HCT116 (cell line): ENCODE measurements around the gene CLRN1. TPM values are rescaled to one million over a fixed set of nuclear protein-coding genes. Genes with fewer than 3 reads are reported as not detected.

Experiments used
- ATAC-seq: fragments of 200-7000 bp; cut with Tn5 transposase; 2 replicates; pipeline ENCODE4 v1.9.1; 2020; ENCODE audit warnings: mild to moderate bottlenecking, moderate library complexity
- BruUV-seq: library from RNA; stranded (reverse); fragments of 400-500 nt; replicated peaks from 2 replicates; lab custom pipeline; 2021; lab: Mats Ljungman, UMichigan
- CTCF ChIA-PET: fragments of 300-600 bp; sonication (Branson Sonifier 250); formaldehyde crosslinking; loops from one replicate; lab custom pipeline; 2021; ENCODE audit warnings: antibody characterized with exemption; lab: Charles Lee
- POLR2A ChIA-PET: fragments of 300-600, 350-600 bp; sonication (Branson Sonifier 250); formaldehyde crosslinking; loops from one replicate; lab custom pipeline; 2021; ENCODE audit warnings: antibody characterized with exemption; lab: Charles Lee
- RAD21 ChIA-PET, 2 experiments: fragments of 300-600 bp; sonication (Branson Sonifier 250); formaldehyde crosslinking; loops; one replicate each; lab custom pipeline; 2023; ENCODE audit warnings: low total read pairs in 2 of 2; ENCODE audit not compliant: uncharacterized antibody in 2 of 2, unreplicated experiment in 2 of 2, low non-redundant PET in 1 of 2; lab: Charles Lee
- DNase-seq: peaks from one replicate; pipeline ENCODE4 v3.0.0-alpha.2; 2010; ENCODE audit warnings: low read depth, low spot score
- H2AFZ ChIP-seq: fragments of 200-600 bp; shearing (Covaris generic), sonication (generic); 2 replicates; pipeline ENCODE4 v1.6.1; 2017; ENCODE audit warnings: low read depth, mixed run types, mixed read lengths, antibody characterized with exemption, low read length; ENCODE audit not compliant: poor library complexity, severe bottlenecking
- H3K27ac ChIP-seq: 2 replicates; pipeline ENCODE4 v1.5.1; 2012; ENCODE audit warnings: low read depth, low read length
- H3K27me3 ChIP-seq: fragments of 200-600 bp; sonication (generic); 2 replicates; pipeline ENCODE4 v1.6.1; 2016; ENCODE audit warnings: mixed run types, low read length, mixed read lengths; ENCODE audit not compliant: insufficient read depth
- H3K36me3 ChIP-seq, 2 experiments: fragments of 200-500 bp in 1 of 2; fragments of 200-600 bp in 1 of 2; sonication (Bioruptor generic) in 1 of 2; sonication (generic) in 1 of 2; 2 replicates each; pipeline versions ENCODE4 v1.5.1 to v1.6.1; 2014 to 2016; ENCODE audit warnings: low read length in 2 of 2, inconsistent platforms in 1 of 2, mixed read lengths in 1 of 2, mixed run types in 1 of 2; ENCODE audit not compliant: insufficient read depth in 2 of 2, control insufficient read depth in 1 of 2
- H3K4me1 ChIP-seq, 2 experiments: fragments of 200-600 bp in 1 of 2; sonication (generic) in 1 of 2; 2 replicates each; pipeline versions ENCODE4 v1.5.1 to v1.6.1; 2012 to 2017; ENCODE audit warnings: low read length in 2 of 2, inconsistent platforms in 1 of 2, mild to moderate bottlenecking in 1 of 2, mixed read lengths in 1 of 2, mixed run types in 1 of 2, moderate library complexity in 1 of 2; ENCODE audit not compliant: insufficient read depth in 2 of 2, control insufficient read depth in 1 of 2
- H3K4me2 ChIP-seq: fragments of 200-600 bp; sonication (generic); 2 replicates; pipeline ENCODE4 v1.6.1; 2017; ENCODE audit warnings: mixed run types, low read length, mixed read lengths
- H3K4me3 ChIP-seq, 2 experiments: fragments of 200-600 bp in 1 of 2; sonication (generic) in 1 of 2; replicated peaks in 1 of 2; 2 replicates each; pipeline ENCODE4 v1.5.1; 2011 to 2016; ENCODE audit warnings: low read length in 2 of 2, control low read depth in 1 of 2, low read depth in 1 of 2, mild to moderate bottlenecking in 1 of 2, mixed read lengths in 1 of 2, mixed run types in 1 of 2
- H3K79me2 ChIP-seq: fragments of 200-600 bp; sonication (generic); 2 replicates; pipeline ENCODE4 v1.6.1; 2017; ENCODE audit warnings: mild to moderate bottlenecking, mixed run types, low read length, moderate library complexity, mixed read lengths; ENCODE audit not compliant: insufficient read depth
- H3K9ac ChIP-seq: fragments of 200-600 bp; sonication (generic); 2 replicates; pipeline ENCODE4 v1.6.1; 2016; ENCODE audit warnings: low read length, mixed read lengths
- H3K9me2 ChIP-seq: fragments of 200-600 bp; sonication (generic), shearing (Covaris generic); 2 replicates; pipeline ENCODE4 v1.6.1; 2017; ENCODE audit warnings: mixed run types, mild to moderate bottlenecking, moderate library complexity; ENCODE audit not compliant: insufficient read depth
- H3K9me3 ChIP-seq, 2 experiments: fragments of 200-500 bp in 1 of 2; fragments of 200-600 bp in 1 of 2; sonication (Bioruptor generic) in 1 of 2; sonication (generic) in 1 of 2; 2 replicates each; pipeline ENCODE4 v1.6.1; 2014 to 2017; ENCODE audit warnings: low read length in 2 of 2, mixed read lengths in 2 of 2, inconsistent platforms in 1 of 2, low read depth in 1 of 2, mild to moderate bottlenecking in 1 of 2, mixed run types in 1 of 2, moderate library complexity in 1 of 2; ENCODE audit not compliant: control insufficient read depth in 1 of 2, insufficient read depth in 1 of 2
- H4K20me1 ChIP-seq: fragments of 200-600 bp; sonication (generic), shearing (Covaris generic); 2 replicates; pipeline ENCODE4 v1.6.1; 2017; ENCODE audit warnings: mixed run types, mild to moderate bottlenecking, moderate library complexity; ENCODE audit not compliant: insufficient read depth
- CEBPB ChIP-seq: IDR thresholded peaks from 2 replicates; pipeline ENCODE4 v1.6.1; 2012; ENCODE audit warnings: low read depth
- POLR2AphosphoS5 ChIP-seq: IDR thresholded peaks from 2 replicates; pipeline ENCODE4 v1.6.1; 2011; ENCODE audit warnings: mild to moderate bottlenecking, low read depth, low read length, moderate library complexity
- RAD21 ChIP-seq: IDR thresholded peaks from 2 replicates; pipeline ENCODE4 v1.6.1; 2012; ENCODE audit warnings: low read depth, mild to moderate bottlenecking
- SRF ChIP-seq: IDR thresholded peaks from 2 replicates; pipeline ENCODE4 v1.6.1; 2012; ENCODE audit warnings: low read depth
- ZBTB33 ChIP-seq: IDR thresholded peaks from 2 replicates; pipeline ENCODE4 v1.6.1; 2011; ENCODE audit warnings: mild to moderate bottlenecking, low read length, moderate library complexity; ENCODE audit not compliant: insufficient replicate concordance; ENCODE audit errors: extremely low read depth
- intact Hi-C: fragments of 100-400 bp; cut with micrococcal nuclease; formaldehyde crosslinking; loops from 2 replicates; pipeline ENCODE4 v1.10.0; 2022
- total RNA-seq: library from RNA; stranded (reverse); gene quantifications from one replicate; pipeline ENCODE4 v1.2.1, GENCODE V29; 2021; ENCODE audit not compliant: unreplicated experiment
- TF ChIP-seq, protein P1 (sequence below): IDR thresholded peaks from 2 replicates; pipeline ENCODE4 v1.6.1; 2012; ENCODE audit warnings: low read depth

CLRN1 gene
- total RNA-seq, 1 experiment from 2014 or later: not detected

- Histone ChIP-seq H3K4me2 (no peak overlapping the region), H3K36me3 (no peaks in the 10 kb centered on the region), H3K9me3 (no peaks in the 10 kb centered on the region), H2AFZ (no peak overlapping the region), H3K79me2 (no peaks in the 10 kb centered on the region), H3K27me3 (peaks cover 7% of the 10 kb centered on the region; the same call in 1 of the 2 replicates), H3K9me2 (no peaks in the 10 kb centered on the region), H4K20me1 (no peaks in the 10 kb centered on the region), H3K9ac (no peak overlapping the region), H3K4me1 (no peaks in the 10 kb centered on the region), H3K4me3 (no peak overlapping the region), H3K27ac (no peak overlapping the region)
- no peak for DNase-seq
- no TSS peak for BruUV-seq
- intact Hi-C loops: no loop called here
- CTCF ChIA-PET: no interaction called here
- no peak for ATAC-seq
- TF ChIP-seq, protein P1, sequence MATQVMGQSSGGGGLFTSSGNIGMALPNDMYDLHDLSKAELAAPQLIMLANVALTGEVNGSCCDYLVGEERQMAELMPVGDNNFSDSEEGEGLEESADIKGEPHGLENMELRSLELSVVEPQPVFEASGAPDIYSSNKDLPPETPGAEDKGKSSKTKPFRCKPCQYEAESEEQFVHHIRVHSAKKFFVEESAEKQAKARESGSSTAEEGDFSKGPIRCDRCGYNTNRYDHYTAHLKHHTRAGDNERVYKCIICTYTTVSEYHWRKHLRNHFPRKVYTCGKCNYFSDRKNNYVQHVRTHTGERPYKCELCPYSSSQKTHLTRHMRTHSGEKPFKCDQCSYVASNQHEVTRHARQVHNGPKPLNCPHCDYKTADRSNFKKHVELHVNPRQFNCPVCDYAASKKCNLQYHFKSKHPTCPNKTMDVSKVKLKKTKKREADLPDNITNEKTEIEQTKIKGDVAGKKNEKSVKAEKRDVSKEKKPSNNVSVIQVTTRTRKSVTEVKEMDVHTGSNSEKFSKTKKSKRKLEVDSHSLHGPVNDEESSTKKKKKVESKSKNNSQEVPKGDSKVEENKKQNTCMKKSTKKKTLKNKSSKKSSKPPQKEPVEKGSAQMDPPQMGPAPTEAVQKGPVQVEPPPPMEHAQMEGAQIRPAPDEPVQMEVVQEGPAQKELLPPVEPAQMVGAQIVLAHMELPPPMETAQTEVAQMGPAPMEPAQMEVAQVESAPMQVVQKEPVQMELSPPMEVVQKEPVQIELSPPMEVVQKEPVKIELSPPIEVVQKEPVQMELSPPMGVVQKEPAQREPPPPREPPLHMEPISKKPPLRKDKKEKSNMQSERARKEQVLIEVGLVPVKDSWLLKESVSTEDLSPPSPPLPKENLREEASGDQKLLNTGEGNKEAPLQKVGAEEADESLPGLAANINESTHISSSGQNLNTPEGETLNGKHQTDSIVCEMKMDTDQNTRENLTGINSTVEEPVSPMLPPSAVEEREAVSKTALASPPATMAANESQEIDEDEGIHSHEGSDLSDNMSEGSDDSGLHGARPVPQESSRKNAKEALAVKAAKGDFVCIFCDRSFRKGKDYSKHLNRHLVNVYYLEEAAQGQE: no peak
- RAD21 ChIA-PET: no interaction called here
- POLR2A ChIA-PET: no interaction called here
Observed at GRCh38 chr3:150887031-150887430, 85.5 kb downstream of the CLRN1 start.

DNA sequence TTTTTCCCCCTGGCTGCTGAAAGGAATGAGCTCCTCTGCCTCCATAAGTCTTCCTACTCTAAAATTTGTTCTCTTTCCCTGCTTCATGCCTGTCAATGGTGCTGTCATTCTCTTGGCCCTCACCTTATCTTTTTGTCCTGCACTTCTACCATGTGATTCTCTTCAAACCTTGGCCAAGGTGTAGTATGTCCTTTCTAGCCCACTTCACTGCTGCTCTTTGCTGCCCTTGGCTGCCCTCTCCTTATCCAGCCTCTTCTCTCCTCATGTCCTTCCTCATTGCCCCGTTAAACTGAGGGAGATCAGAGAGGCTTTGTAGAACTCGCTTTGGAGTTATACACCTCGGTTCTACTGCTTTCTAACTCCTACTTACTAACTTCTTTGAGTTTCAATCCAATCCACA is 87.0 kb downstream of the CLRN1 start:
- H3K27ac ChIP-seq: no peak overlapping the region
- ChIA-PET CTCF (no interaction called here), RAD21 (no interaction called here), POLR2A (no interaction called here)
- intact Hi-C loops: no loop called here
- no peaks in the 10 kb centered on the region for H3K9me3 ChIP-seq
- H3K27me3 ChIP-seq: peaks cover 7% of the 10 kb centered on the region; the same call in 1 of the 2 replicates
- H3K4me3 ChIP-seq: no peak overlapping the region
- no peak overlapping the region for H3K9ac ChIP-seq
- H2AFZ ChIP-seq: no peak overlapping the region
- no TSS peak for BruUV-seq
- TF ChIP-seq CEBPB (no peak), RAD21 (no peak), ZBTB33 (no peak), POLR2AphosphoS5 (no peak), SRF (no peak)
- H3K4me1 ChIP-seq: no peaks in the 10 kb centered on the region
- H3K79me2 ChIP-seq: no peaks in the 10 kb centered on the region
- no peaks in the 10 kb centered on the region for H3K9me2 ChIP-seq
- H3K4me2 ChIP-seq: no peak overlapping the region
- no peaks in the 10 kb centered on the region for H3K36me3 ChIP-seq
- DNase-seq (no peak), ATAC-seq (no peak)
- no peaks in the 10 kb centered on the region for H4K20me1 ChIP-seq
